ENCODE results near the gene STK32B. TPM values are rescaled to one million over a fixed set of nuclear protein-coding genes. Genes with fewer than 3 reads are reported as not detected.

STK32B gene
- polyA plus RNA-seq, 4 donors: 3.2 to 11.3 (median 9.8) TPM

- no peak for DNase-seq (ENCODE audit: low read depth in 4 of 4, low spot score in 3 of 4)
Measured at GRCh38 chr4:5461477-5461876, 410.2 kb downstream of the STK32B start.

GRCh38 chr4:5462254-5462835, 411.1 kb downstream of the STK32B start:
- no peak for DNase-seq (ENCODE audit: low read depth in 4 of 4, low spot score in 3 of 4)

DNA sequence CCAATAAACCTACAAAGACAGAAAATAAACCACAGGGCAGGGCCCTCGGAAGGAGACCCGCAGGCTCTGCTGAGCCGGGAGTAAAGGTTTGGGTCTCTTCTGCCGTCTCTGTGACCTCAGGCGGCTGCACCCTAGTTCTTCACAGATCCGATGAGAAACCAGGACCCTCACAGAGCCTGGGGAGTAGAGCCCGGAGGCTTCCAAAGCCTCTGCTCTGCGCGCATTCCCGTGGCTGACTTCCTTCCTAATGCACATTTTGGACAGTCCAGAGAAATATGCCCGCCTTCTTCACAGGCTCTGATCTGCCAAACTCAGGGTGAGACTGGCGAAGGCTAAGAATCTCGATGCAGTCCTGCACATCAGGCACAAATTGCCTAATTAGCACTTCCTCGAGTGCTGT, 411.6 kb downstream of the STK32B start:
- no peak for DNase-seq (ENCODE audit: low read depth in 4 of 4, low spot score in 3 of 4)

GRCh38 chr4:5463361-5463760, 412.1 kb downstream of the STK32B start:
- no peak for DNase-seq (ENCODE audit: low read depth in 4 of 4, low spot score in 3 of 4)

DNA sequence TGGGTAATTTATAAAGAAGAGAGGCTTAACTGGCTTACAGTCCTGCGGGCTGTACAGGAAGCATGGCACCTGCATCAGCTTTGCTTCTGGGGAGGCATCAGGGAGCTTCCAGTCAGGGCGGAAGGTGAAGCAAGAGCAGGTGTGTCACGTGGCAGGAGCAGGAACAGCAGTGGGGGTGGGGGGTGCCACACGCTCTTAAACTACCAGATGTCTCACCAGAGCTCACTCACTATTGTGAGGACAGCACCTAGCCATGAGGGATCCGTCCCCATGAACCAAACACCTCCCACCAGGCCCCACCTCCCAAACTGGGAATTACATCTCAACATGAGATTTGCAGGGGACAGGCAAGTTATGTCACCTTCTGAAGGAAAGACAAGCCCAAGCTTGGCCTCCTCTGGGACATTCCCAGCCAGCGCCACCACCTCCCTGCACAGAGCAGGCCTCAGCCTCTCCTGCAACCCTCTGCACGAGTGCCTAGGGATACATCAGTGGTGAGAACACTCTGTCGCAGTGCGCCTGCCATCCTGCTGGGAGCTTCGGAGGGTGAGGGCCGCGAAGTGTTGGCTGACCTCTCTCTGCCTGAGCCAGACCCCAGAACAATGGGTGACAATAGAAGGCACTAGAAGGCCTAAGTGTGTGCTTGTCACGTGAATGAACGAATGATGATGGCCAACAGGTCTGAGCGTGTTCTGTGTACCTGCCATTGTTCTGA, 412.8 kb downstream of the STK32B start:
- DNase-seq (ENCODE audit: low read depth in 4 of 4, low spot score in 3 of 4): no peak

- DNase-seq (ENCODE audit: low read depth in 4 of 4, low spot score in 3 of 4): no peak
Measured at GRCh38 chr4:5465529-5465928, 414.2 kb downstream of the STK32B start.

DNA sequence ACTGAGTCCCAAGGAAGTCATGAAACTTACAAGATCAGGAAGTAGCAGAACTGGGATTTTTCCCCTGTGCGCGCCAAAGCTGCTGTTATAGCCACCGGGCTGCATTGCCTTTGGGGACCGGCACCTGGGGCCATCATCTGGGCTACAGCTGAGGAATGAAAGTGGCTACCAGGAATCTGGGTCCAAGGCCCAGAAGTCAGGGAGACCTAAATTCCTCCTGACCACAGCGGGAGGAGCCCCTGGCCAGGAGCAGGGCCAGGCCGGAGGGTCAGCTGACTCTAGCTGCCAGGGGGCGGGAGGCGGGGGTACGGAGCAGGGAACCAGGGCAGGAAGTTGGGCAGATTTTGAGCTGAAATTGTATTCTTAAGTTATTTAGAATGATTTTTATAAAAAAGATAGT, 414.7 kb downstream of the STK32B start:
- no peak for DNase-seq (ENCODE audit: low read depth in 4 of 4, low spot score in 3 of 4)

DNA sequence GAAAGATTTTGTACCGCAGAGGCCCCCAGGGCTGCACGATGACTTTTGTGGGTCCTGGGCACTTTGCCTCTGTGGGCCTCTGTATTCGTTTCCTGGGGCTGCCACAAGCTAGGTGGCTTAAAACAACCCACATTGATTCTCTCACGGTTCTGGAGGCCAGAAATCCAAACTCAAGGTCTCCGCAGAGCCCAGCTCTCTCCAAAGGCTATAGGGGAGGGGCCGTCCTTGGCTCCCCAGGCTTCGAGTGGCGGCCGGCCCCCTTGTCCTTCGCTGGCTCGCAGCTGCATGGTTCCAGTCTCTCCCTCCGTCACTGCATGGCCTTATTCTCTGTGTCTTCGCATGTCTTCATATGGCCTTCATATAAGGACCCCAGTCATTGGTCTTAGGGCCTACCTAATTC, 415.8 kb downstream of the STK32B start:
- no peak for DNase-seq (ENCODE audit: low read depth in 4 of 4, low spot score in 3 of 4)

- no peak for DNase-seq (ENCODE audit: low read depth in 4 of 4, low spot score in 3 of 4)
Measured at GRCh38 chr4:5469151-5469775, 418.0 kb downstream of the STK32B start.

- DNase-seq (ENCODE audit: low read depth in 4 of 4, low spot score in 3 of 4): no peak
Measured at GRCh38 chr4:5469861-5470260, 418.6 kb downstream of the STK32B start.

DNA sequence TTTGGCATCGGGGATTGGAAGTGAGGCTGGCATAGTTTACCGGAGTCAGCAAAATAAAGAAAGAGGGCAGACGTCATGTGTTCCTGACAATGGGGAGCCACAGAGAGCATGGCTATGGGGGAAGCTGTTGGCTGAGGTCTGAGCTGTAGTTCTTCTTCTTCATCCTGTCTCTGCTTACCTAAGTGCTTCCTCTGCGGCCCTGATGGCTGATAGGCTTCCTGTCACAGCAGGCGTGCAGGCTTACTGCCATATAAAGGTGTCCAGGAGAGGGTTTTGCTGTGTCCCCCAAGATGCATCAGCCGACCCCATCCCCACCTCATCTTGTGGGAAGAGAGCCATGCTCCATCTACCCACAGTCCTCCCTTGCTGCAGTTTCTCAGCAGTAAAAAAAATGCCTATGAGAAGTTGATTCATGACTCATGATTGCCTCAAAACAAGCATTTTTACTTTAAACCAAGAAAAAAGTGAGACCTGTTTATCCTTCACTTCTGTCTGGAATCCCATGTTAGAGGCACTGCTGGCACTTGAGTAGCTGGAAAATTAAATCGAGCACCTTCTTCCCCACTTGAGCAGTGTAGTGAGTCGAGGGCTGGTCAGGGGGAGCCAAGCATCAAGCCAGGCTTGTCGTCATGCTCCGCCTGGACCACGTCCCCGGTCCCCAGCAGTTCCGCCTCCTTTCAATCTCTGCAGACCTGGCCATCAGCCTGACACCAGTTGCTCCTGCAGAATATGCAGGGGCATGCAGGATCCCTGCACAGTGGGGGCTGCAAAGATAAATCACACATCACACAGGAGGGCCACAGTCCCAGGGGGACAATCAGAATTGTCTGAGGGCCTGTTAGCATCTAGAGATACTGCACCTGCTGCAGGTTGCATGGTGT, 419.3 kb downstream of the STK32B start:
- no peak for DNase-seq (ENCODE audit: low read depth in 4 of 4, low spot score in 3 of 4)

- DNase-seq (ENCODE audit: low read depth in 4 of 4, low spot score in 3 of 4): no peak
Measured at GRCh38 chr4:5471206-5471605, 419.9 kb downstream of the STK32B start.

DNA sequence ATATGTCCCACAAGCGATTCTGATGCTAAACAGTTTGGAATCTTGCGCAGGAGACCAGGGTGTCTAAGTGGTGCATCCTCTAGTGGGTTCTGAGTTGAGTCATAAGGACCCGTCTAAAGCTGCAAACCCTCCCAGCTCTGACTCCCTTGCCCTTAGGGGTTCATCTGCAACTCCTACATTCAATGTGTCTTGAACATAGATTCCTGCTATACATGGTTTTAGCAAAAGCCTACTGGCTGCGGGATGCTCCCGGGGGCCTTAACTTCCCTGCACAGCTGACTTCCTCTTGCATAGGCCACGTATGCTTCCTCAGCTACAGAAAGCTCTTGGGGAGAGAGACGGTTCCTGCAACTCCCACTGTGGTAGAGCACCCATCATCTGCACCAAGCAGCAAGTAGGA, 420.4 kb downstream of the STK32B start:
- no peak for DNase-seq (ENCODE audit: low read depth in 4 of 4, low spot score in 3 of 4)

- no peak for DNase-seq (ENCODE audit: low read depth in 4 of 4, low spot score in 3 of 4)
Measured at GRCh38 chr4:5472160-5472591, 420.9 kb downstream of the STK32B start.

GRCh38 chr4:5473125-5473524, 421.8 kb downstream of the STK32B start:
- DNase-seq (ENCODE audit: low read depth in 4 of 4, low spot score in 3 of 4): no peak

GRCh38 chr4:5474756-5475155, 423.5 kb downstream of the STK32B start:
- DNase-seq (ENCODE audit: low read depth in 4 of 4, low spot score in 3 of 4): no peak

GRCh38 chr4:5477613-5478012, 426.3 kb downstream of the STK32B start:
- DNase-seq (ENCODE audit: low read depth in 4 of 4, low spot score in 3 of 4): no peak

GRCh38 chr4:5478169-5478568, 426.9 kb downstream of the STK32B start:
- DNase-seq (ENCODE audit: low read depth in 4 of 4, low spot score in 3 of 4): no peak

GRCh38 chr4:5478697-5479096, 427.4 kb downstream of the STK32B start:
- no peak for DNase-seq (ENCODE audit: low read depth in 4 of 4, low spot score in 3 of 4)

GRCh38 chr4:5479518-5480060, 428.3 kb downstream of the STK32B start:
- DNase-seq (ENCODE audit: low read depth in 4 of 4, low spot score in 3 of 4): no peak

- DNase-seq (ENCODE audit: low read depth in 4 of 4, low spot score in 3 of 4): no peak
Measured at GRCh38 chr4:5488413-5488812, 437.1 kb downstream of the STK32B start.

Data from left renal pelvis (tissue), 4 donors.